ENCODE data around the gene DERL3. TPM values are rescaled to one million over a fixed set of nuclear protein-coding genes. Genes with fewer than 3 reads are reported as not detected.

Gene DERL3
- total RNA-seq, 1 experiment from 2014 or later = 1.0 TPM

GRCh38 chr22:23826510-23827350 lies 12.1 kb downstream of the DERL3 start:
- CTCF ChIA-PET = no interaction called here
- Histone ChIP-seq H3K27ac (ENCODE audit: low read length) (no peak overlapping the region), H3K9me3 (ENCODE audit: control insufficient read depth, insufficient read depth, low read depth, low read length) (no peaks in the 10 kb centered on the region), H3K27me3 (ENCODE audit: control insufficient read depth, insufficient read depth, low read length) (no peaks in the 10 kb centered on the region), H3K4me1 (ENCODE audit: control insufficient read depth, insufficient read depth, low read length) (no peaks in the 10 kb centered on the region), H3K4me3 (ENCODE audit: low read depth in 2 of 2, low read length in 2 of 2) (no peak overlapping the region), H3K36me3 (ENCODE audit: control insufficient read depth, insufficient read depth, low read length) (no peaks in the 10 kb centered on the region)
- DNase-seq (ENCODE audit: low read depth, low spot score) (no peak), ATAC-seq (no peak)
- no TSS peak for BruUV-seq (replicated peaks)
- POLR2A ChIA-PET = no interaction called here
- intact Hi-C loops (cut with micrococcal nuclease; ENCODE audit: unreplicated experiment) (no loop called here), in situ Hi-C loops (cut with HindIII; ENCODE audit: low pct_unique_long_range_greater_than_20kb, low sequenced_read_pairs) (no loop called here)
- TF ChIP-seq POLR2AphosphoS5 (IDR thresholded peaks at IDR 0.05; ENCODE audit: low read depth, low read length) = no peak
- TF ChIP-seq SIN3A (IDR thresholded peaks at IDR 0.05; ENCODE audit: borderline replicate concordance, insufficient read depth, low read depth, low read length) = no peak
- TF ChIP-seq REST (IDR thresholded peaks at IDR 0.05; ENCODE audit: insufficient read depth in 1 of 2, low read depth in 2 of 2, low read length in 1 of 2) = no peak
- no peak for TF ChIP-seq TCF7L2 (IDR thresholded peaks at IDR 0.05; ENCODE audit: low read depth, low read length)
- no peak for TF ChIP-seq CTCF (IDR thresholded peaks at IDR 0.05)

DNA sequence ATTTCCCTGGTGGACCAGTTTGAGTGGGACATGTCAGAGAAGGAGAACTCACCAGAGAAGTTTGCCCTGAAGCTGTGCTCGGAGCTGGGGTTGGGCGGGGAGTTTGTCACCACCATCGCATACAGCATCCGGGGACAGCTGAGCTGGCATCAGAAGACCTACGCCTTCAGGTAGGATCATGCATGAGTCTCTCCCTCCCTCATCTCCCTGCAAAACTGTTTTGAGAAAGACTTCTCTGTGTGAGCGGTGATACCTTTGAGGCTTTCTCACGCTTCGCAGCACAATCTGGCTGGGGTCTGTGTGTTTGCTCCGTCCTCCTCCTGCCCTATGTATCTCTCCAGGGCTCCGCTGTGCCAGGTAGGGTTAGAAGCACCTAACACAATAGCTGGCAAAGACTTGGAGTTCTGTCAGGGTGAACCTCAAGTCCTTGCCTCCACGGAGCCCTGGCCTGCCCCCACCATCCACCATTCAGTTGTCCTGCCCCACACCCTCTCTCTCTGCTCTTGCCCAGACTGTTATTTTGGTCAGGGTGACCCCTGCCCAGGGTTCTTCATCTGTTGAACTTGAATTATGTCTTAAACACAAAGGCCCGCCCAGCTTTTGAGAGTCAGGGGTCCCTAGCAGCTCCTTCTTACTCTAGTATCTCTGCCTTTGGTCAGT lies 13.4 kb downstream of the DERL3 start:
- in situ Hi-C loops (cut with HindIII; ENCODE audit: low pct_unique_long_range_greater_than_20kb, low sequenced_read_pairs) = no loop called here
- DNase-seq (ENCODE audit: low read depth, low spot score) (no peak), ATAC-seq (no peak)
- Histone ChIP-seq H3K4me3 (ENCODE audit: low read depth in 2 of 2, low read length in 2 of 2) (no peak overlapping the region), H3K9me3 (ENCODE audit: control insufficient read depth, insufficient read depth, low read depth, low read length) (no peaks in the 10 kb centered on the region), H3K27ac (ENCODE audit: low read length) (no peak overlapping the region), H3K4me1 (ENCODE audit: control insufficient read depth, insufficient read depth, low read length) (no peaks in the 10 kb centered on the region), H3K36me3 (ENCODE audit: control insufficient read depth, insufficient read depth, low read length) (no peaks in the 10 kb centered on the region), H3K27me3 (ENCODE audit: control insufficient read depth, insufficient read depth, low read length) (no peaks in the 10 kb centered on the region)
- ChIA-PET CTCF (no interaction called here), POLR2A (no interaction called here)
- no TSS peak for BruUV-seq (replicated peaks)
- TF ChIP-seq CTCF (IDR thresholded peaks at IDR 0.05) = no peak
- TF ChIP-seq TCF7L2 (IDR thresholded peaks at IDR 0.05; ENCODE audit: low read depth, low read length) = no peak
- TF ChIP-seq REST (IDR thresholded peaks at IDR 0.05; ENCODE audit: insufficient read depth in 1 of 2, low read depth in 2 of 2, low read length in 1 of 2) = no peak
- TF ChIP-seq SIN3A (IDR thresholded peaks at IDR 0.05; ENCODE audit: borderline replicate concordance, insufficient read depth, low read depth, low read length) = no peak
- intact Hi-C loops (cut with micrococcal nuclease; ENCODE audit: unreplicated experiment) = no loop called here
